TTC549 (cell line): ENCODE data around the gene ZBTB34.
"Not testable (repeated sequence)": the region's sequence is repeated elsewhere in the genome, so short reads cannot be mapped to it uniquely, and the experiment has no call there.

ENCODE experiments used
- FAIRE-seq: peaks from 2 replicates; lab custom pipeline; 2012; peaks lifted over from hg19 to GRCh38; lab: Jason Lieb, UNC

Gene ZBTB34, protein sequence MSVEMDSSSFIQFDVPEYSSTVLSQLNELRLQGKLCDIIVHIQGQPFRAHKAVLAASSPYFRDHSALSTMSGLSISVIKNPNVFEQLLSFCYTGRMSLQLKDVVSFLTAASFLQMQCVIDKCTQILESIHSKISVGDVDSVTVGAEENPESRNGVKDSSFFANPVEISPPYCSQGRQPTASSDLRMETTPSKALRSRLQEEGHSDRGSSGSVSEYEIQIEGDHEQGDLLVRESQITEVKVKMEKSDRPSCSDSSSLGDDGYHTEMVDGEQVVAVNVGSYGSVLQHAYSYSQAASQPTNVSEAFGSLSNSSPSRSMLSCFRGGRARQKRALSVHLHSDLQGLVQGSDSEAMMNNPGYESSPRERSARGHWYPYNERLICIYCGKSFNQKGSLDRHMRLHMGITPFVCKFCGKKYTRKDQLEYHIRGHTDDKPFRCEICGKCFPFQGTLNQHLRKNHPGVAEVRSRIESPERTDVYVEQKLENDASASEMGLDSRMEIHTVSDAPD

GRCh38 chr9:126860077-126860756 is at the start of gene ZBTB34:
ZBTB34 (plus strand) TSS chr9:126860639; CDS start chr9:126879400, 18,761 bp downstream.
- no peak for FAIRE-seq

DNA sequence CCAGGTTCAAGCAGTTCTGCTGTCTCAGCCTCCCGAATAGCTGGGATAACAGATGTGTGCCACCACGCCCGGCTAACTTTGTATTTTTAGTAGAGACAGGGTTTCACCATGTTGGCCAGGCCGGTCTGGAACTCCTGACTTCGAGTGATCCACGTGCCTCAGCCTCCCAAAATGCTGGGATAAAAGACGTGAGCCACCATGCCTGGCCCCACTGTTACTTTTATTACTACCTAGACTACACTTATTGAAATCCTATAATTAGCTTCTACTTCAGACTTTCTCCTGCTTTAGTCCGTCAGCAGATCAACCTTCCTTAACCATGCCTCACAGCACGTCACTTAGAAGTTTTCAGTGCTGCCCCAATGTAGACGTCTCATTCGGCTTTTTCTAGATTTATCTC is 47.4 kb upstream of the ZBTB34 start:
- no peak for FAIRE-seq

DNA sequence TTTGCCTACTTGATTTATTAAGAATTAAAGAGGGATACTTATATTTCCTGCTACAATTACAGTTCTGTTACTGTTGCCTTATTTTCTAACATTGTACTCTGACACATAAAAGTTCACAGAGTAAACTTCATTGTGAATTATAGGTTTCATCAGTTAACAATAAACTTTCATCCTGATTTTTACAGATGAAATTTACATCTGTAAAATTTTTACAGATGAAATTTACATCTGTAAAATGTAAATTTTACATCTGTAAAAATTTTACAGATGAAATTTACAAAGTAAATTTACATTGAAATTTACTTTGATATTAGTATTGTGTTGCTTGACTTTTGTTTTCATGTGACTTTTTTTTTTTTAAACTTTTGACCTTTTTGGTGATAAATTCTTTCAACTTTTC is 46.3 kb upstream of the ZBTB34 start:
- peak; percentile 23 for FAIRE-seq

- not testable (repeated sequence) for FAIRE-seq
Observed at GRCh38 chr9:126817615-126818014, 42.8 kb upstream of the ZBTB34 start.

DNA sequence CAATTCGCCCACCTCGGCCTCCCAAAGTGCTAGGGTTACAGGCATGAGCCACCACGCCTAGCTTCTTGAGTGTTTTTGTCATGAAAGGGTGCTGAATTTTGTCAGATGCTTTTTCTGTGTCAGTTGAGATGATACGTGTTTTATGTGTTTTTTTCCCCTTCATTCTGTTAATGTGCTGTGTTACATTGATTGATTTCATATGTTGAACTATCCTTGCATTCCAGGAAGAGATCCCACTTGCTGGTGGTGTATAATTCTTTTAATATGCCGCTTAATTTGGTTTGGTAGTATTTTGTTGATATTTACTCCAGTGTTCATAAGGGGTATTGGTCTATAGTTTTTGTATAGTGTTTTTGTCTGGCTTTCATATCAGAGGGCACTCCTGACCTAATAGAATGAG is 42.0 kb upstream of the ZBTB34 start:
- FAIRE-seq = no peak

- FAIRE-seq = no peak
Observed at GRCh38 chr9:126819482-126819881, 41.0 kb upstream of the ZBTB34 start.

DNA sequence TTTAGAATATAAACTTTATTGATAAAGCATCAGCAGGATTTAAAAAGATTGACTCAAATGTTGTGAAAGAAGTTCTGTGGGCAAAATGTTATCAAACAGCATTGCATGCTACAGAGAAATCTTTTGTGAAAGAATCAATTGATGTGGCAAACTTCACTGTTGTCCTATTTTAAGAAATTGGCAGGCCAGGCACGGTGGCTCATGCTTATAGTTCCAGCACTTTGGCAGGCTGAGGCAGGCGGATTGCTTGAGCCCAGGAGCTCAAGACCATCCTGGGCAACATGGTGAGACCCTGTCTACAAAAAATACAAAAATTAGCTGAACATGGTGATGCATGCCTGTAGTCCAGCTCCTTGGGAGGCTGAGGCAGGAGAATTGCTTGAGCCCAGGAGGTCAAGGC is 38.2 kb upstream of the ZBTB34 start:
- FAIRE-seq = no peak

- FAIRE-seq = no peak
Observed at GRCh38 chr9:126822873-126823272, 37.6 kb upstream of the ZBTB34 start.

- not testable (repeated sequence) for FAIRE-seq
Observed at GRCh38 chr9:126824052-126824451, 36.4 kb upstream of the ZBTB34 start.

- no peak for FAIRE-seq
Observed at GRCh38 chr9:126827227-126827626, 33.2 kb upstream of the ZBTB34 start.

DNA sequence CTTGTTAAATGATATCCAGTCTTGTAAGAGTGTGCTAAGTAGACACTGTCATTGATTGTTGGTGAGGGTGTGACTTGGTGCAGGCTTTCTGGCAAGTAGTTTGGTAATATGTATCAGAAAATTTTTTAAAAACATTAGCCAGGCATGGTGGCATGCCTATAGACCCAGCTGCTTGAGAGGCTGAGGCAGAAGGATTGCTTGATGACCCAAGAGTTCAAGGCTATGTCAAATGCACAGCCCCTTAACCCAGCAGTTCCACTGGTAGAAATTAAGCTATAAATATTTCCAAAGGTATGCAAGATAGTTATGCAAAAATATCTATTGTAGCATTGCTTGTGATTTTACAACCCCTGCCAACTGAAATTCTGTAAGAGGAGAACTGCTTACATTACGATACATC is 31.4 kb upstream of the ZBTB34 start:
- FAIRE-seq = no peak

DNA sequence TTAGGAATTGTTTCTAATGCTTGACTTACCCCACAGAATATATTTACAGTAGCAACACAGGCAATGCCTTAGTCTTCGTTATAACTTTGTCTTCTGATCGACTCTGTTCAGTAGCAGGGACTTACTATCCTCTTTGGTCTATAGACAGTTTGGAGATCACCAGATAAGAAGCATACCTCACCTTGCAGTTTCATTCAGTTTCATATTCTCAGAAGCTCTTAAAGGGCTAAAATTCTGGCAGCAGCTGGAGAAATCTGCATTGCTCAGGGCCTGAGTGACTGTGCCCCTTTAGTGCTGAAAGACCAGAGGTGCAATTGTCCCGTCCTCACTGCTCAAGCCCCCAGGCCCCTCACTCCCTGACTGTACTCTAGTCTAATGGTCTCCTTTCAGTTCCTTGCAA is 29.6 kb upstream of the ZBTB34 start:
- FAIRE-seq = no peak

GRCh38 chr9:126832440-126832839 is 28.0 kb upstream of the ZBTB34 start:
- no peak for FAIRE-seq

GRCh38 chr9:126833020-126833419 is 27.4 kb upstream of the ZBTB34 start:
- FAIRE-seq = no peak

GRCh38 chr9:126833710-126834345 is 26.6 kb upstream of the ZBTB34 start:
- FAIRE-seq = no peak

- no peak for FAIRE-seq
Observed at GRCh38 chr9:126834672-126835071, 25.8 kb upstream of the ZBTB34 start.

DNA sequence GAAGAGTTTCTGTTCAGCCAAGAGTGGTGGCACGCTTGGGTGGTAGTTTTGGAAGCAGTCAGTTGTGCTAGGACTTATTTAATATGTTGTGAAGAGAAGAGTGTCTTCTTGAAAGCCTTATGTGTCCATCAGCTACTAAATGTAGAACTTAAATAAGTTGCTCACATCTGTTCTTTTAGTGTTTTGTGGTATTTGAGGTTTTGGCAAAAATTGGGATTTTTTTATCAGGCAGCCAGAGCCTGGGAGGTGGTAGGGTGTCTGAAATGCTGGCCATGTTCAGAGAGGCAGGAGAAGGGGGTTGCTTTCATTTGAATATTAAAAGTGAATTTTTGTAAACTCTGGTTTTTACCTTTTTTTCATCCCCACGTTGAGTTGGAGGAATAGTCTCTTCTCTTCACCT is 24.2 kb upstream of the ZBTB34 start:
- no peak for FAIRE-seq

DNA sequence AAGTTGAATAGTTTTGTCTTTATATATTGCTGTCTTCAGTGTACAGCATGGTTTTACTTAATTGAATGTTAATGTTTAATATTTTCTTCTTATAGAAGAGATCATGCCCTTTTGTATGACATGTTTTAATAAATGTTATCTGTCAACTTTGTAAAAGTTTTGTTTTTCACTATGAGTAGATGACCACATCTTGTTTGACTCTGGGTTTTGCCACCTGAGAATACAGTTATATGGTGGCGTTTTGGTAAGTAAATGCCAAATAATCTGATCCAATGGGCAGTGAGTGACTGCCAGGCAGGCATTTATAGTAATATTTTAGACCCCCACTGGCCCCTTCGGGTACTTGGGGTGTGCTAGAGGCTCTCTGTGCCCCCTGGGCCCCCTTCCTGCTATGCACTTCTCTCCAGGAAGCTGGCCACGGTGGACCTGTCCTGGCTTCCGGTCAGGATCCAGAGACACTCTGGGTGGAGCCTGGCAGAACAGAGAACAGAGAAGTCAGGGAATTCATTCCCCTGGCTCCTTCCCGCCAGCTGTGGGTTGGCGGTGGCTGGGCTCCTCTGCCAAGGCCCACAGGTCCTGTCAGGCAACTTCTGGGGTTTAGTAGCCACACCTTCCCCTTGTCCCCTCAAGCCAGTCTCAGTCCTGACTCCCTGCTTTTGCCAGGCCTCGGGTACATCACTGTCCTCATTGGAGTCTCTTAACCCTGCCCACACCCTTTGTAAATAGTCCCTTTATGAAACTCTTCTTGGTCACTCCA is 22.2 kb upstream of the ZBTB34 start:
- FAIRE-seq = no peak

- no peak for FAIRE-seq
Observed at GRCh38 chr9:126838895-126839294, 21.5 kb upstream of the ZBTB34 start.

- no peak for FAIRE-seq
Observed at GRCh38 chr9:126839301-126839700, 21.1 kb upstream of the ZBTB34 start.

- no peak for FAIRE-seq
Observed at GRCh38 chr9:126842220-126842842, 18.1 kb upstream of the ZBTB34 start.
